GOT3 (cell line): Measurements from ENCODE around the gene TRIP13.

Source experiments
- DNase-seq: peaks from one replicate; lab custom pipeline; 2025; ENCODE audit warnings: mixed read lengths; lab: John Stamatoyannopoulos, UW

Gene TRIP13

GRCh38 chr5:955886-956761, 63.4 kb downstream of the TRIP13 start:
- DNase-seq: no peak

GRCh38 chr5:956941-957747, 64.5 kb downstream of the TRIP13 start:
- DNase-seq: peak; percentile 75

GRCh38 chr5:957748-958485, 65.2 kb downstream of the TRIP13 start:
- DNase-seq: no peak

- peak; percentile 79 for DNase-seq
These were observed 66.3 kb downstream of the TRIP13 start for GRCh38 chr5:958701-959571.

GRCh38 chr5:959581-960531, 67.2 kb downstream of the TRIP13 start:
- DNase-seq: no peak

GRCh38 chr5:960551-960950, 67.9 kb downstream of the TRIP13 start:
- no peak for DNase-seq

- DNase-seq: no peak
These were observed 68.5 kb downstream of the TRIP13 start for GRCh38 chr5:961002-961710.

- DNase-seq: no peak
These were observed 69.1 kb downstream of the TRIP13 start for GRCh38 chr5:961711-962240.

- DNase-seq: no peak
These were observed 69.7 kb downstream of the TRIP13 start for GRCh38 chr5:962386-962785.

GRCh38 chr5:962801-963200, 70.1 kb downstream of the TRIP13 start:
- DNase-seq: no peak

- no peak for DNase-seq
These were observed 70.6 kb downstream of the TRIP13 start for GRCh38 chr5:963310-963672.

- DNase-seq: no peak
These were observed 71.2 kb downstream of the TRIP13 start for GRCh38 chr5:963673-964531.

- no peak for DNase-seq
These were observed 72.1 kb downstream of the TRIP13 start for GRCh38 chr5:964821-965220.

- DNase-seq: no peak
These were observed 73.1 kb downstream of the TRIP13 start for GRCh38 chr5:965604-966344.

GRCh38 chr5:966345-966710, 73.6 kb downstream of the TRIP13 start:
- no peak for DNase-seq

GRCh38 chr5:966941-967340, 74.3 kb downstream of the TRIP13 start:
- DNase-seq: no peak
